H1 (cell line): ENCODE results near the gene SNX17. TPM values are rescaled to one million over a fixed set of nuclear protein-coding genes. Genes with fewer than 3 reads are reported as not detected.

Experiments used
- CTCF ChIA-PET: fragments of 300-600 bp; sonication (Branson Sonifier 250); formaldehyde crosslinking; loops from one replicate; lab custom pipeline; 2021; ENCODE audit not compliant: partially characterized antibody; lab: Charles Lee
- POLR2A ChIA-PET: fragments of 300-600 bp; sonication (Branson Sonifier 250); formaldehyde crosslinking; loops from one replicate; lab custom pipeline; 2021; ENCODE audit warnings: inconsistent platforms; ENCODE audit not compliant: partially characterized antibody; lab: Charles Lee
- DNase-seq, 2 experiments: peaks; one replicate each; pipeline versions ENCODE4 v3.0.0 to v3.0.0-alpha.2; 2010 to 2022; ENCODE audit warnings: low spot score in 2 of 2, low read depth in 1 of 2, mixed read lengths in 1 of 2
- FAIRE-seq: peaks from 2 replicates; lab custom pipeline; 2011; peaks lifted over from hg19 to GRCh38; lab: Jason Lieb, UNC
- H2AFZ ChIP-seq: 2 replicates; pipeline ENCODE4 v1.8.1; 2012; ENCODE audit warnings: low read length, inconsistent platforms
- H2AK5ac ChIP-seq: 2 replicates; pipeline ENCODE4 v1.6.1; 2013; ENCODE audit warnings: low read depth, low read length
- H2BK120ac ChIP-seq: replicated peaks from 2 replicates; pipeline ENCODE3; 2013; ENCODE audit warnings: low read depth, low read length, inconsistent platforms
- H2BK12ac ChIP-seq: 2 replicates; pipeline ENCODE4 v1.6.1; 2013; ENCODE audit warnings: low read depth, low read length
- H2BK15ac ChIP-seq: 2 replicates; pipeline ENCODE4 v1.6.1; 2013; ENCODE audit warnings: low read length
- H2BK20ac ChIP-seq: 2 replicates; pipeline ENCODE4 v1.6.1; 2013; ENCODE audit warnings: low read length
- H2BK5ac ChIP-seq: 2 replicates; pipeline ENCODE4 v1.6.1; 2013; ENCODE audit warnings: low read depth, low read length
- H3K14ac ChIP-seq: 2 replicates; pipeline ENCODE4 v1.6.1; 2013; ENCODE audit warnings: inconsistent platforms; ENCODE audit not compliant: insufficient read length
- H3K18ac ChIP-seq: 2 replicates; pipeline ENCODE4 v1.6.1; 2013; ENCODE audit warnings: low read length; ENCODE audit errors: extremely low read depth
- H3K23ac ChIP-seq: 2 replicates; pipeline ENCODE4 v1.6.1; 2013; ENCODE audit warnings: inconsistent platforms; ENCODE audit not compliant: insufficient read length
- H3K23me2 ChIP-seq: 2 replicates; pipeline ENCODE4 v1.6.1; 2013; ENCODE audit warnings: low read depth, low read length
- H3K27ac ChIP-seq: 2 replicates; pipeline ENCODE4 v1.6.1; 2011; ENCODE audit warnings: low read depth, low read length, inconsistent platforms
- H3K27me3 ChIP-seq, 4 experiments: replicated peaks in 1 of 4; 1 replicate in 1 of 4; 2 replicates in 3 of 4; pipeline versions ENCODE4 v1.6.1 to v1.8.1; 2011 to 2013; ENCODE audit warnings: low read length in 3 of 4, mild to moderate bottlenecking in 3 of 4, inconsistent platforms in 2 of 4, mixed read lengths in 2 of 4, moderate library complexity in 1 of 4; ENCODE audit not compliant: control insufficient read depth in 3 of 4, insufficient read depth in 3 of 4; ENCODE audit errors: extremely low read depth in 1 of 4
- H3K36me3 ChIP-seq, 4 experiments: 2 replicates each; pipeline versions ENCODE4 v1.6.1 to v1.8.1; 2011 to 2013; ENCODE audit warnings: mild to moderate bottlenecking in 4 of 4, low read length in 3 of 4, moderate library complexity in 2 of 4, control low read depth in 1 of 4, inconsistent platforms in 1 of 4; ENCODE audit not compliant: insufficient read depth in 4 of 4, control insufficient read depth in 2 of 4
- H3K4ac ChIP-seq: replicated peaks from 2 replicates; pipeline ENCODE3; 2013; ENCODE audit warnings: low read length, low read depth, mixed read lengths, inconsistent platforms; ENCODE audit not compliant: insufficient read length
- H3K4me1 ChIP-seq, 4 experiments: replicated peaks in 1 of 4; 1 replicate in 1 of 4; 2 replicates in 3 of 4; pipeline versions ENCODE4 v1.6.1 to v1.8.1; 2011 to 2013; ENCODE audit warnings: low read length in 3 of 4, inconsistent platforms in 2 of 4, mixed read lengths in 1 of 4; ENCODE audit not compliant: insufficient read depth in 4 of 4, control insufficient read depth in 3 of 4
- H3K4me2 ChIP-seq, 2 experiments: 2 replicates each; pipeline versions ENCODE4 v1.6.1 to v1.8.1; 2011 to 2013; ENCODE audit warnings: low read depth in 2 of 2, low read length in 2 of 2, control low read depth in 1 of 2, inconsistent platforms in 1 of 2, mild to moderate bottlenecking in 1 of 2; ENCODE audit not compliant: insufficient read depth in 1 of 2
- H3K4me3 ChIP-seq, 4 experiments: fragments of 200-600, 300-600 bp in 1 of 4; sonication (generic), shearing (Covaris generic), sonication (Bioruptor Twin) in 1 of 4; 2 replicates each; pipeline versions ENCODE4 v1.5.1 to v1.8.1; 2011 to 2016; ENCODE audit warnings: low read length in 4 of 4, low read depth in 3 of 4, control low read depth in 2 of 4, inconsistent platforms in 2 of 4, mild to moderate bottlenecking in 2 of 4, mixed read lengths in 1 of 4, moderate library complexity in 1 of 4; ENCODE audit not compliant: insufficient read depth in 2 of 4; ENCODE audit errors: extremely low read depth in 1 of 4
- H3K56ac ChIP-seq: replicated peaks from 2 replicates; pipeline ENCODE3; 2013; ENCODE audit warnings: low read depth, mild to moderate bottlenecking, mixed read lengths, low read length, inconsistent platforms; ENCODE audit not compliant: insufficient read length
- H3K79me1 ChIP-seq: 2 replicates; pipeline ENCODE4 v1.6.1; 2013; ENCODE audit warnings: low read depth, low read length, control low read depth
- H3K79me2 ChIP-seq, 2 experiments: 2 replicates each; pipeline versions ENCODE4 v1.6.1 to v1.8.1; 2012 to 2013; ENCODE audit warnings: low read length in 2 of 2, mild to moderate bottlenecking in 2 of 2, inconsistent platforms in 1 of 2; ENCODE audit not compliant: insufficient read depth in 2 of 2, control insufficient read depth in 1 of 2
- H3K9ac ChIP-seq, 4 experiments: replicated peaks in 1 of 4; 1 replicate in 1 of 4; 2 replicates in 3 of 4; pipeline versions ENCODE4 v1.6.1 to v1.8.1; 2011 to 2013; ENCODE audit warnings: low read depth in 3 of 4, low read length in 3 of 4, control low read depth in 2 of 4, mild to moderate bottlenecking in 2 of 4, moderate library complexity in 2 of 4, inconsistent platforms in 1 of 4; ENCODE audit errors: extremely low read depth in 1 of 4
- H3K9me3 ChIP-seq, 2 experiments: 2 replicates each; pipeline versions ENCODE4 v1.6.1 to v1.8.1; 2012 to 2013; ENCODE audit warnings: mild to moderate bottlenecking in 2 of 2, moderate library complexity in 2 of 2, control low read depth in 1 of 2, inconsistent platforms in 1 of 2, low read depth in 1 of 2, low read length in 1 of 2, mixed read lengths in 1 of 2; ENCODE audit not compliant: insufficient read depth in 2 of 2
- H4K20me1 ChIP-seq, 2 experiments: replicated peaks in 1 of 2; 2 replicates each; pipeline versions ENCODE3 to v1.8.1; 2011 to 2013; ENCODE audit warnings: inconsistent platforms in 2 of 2, low read length in 2 of 2, mild to moderate bottlenecking in 1 of 2; ENCODE audit not compliant: insufficient read depth in 2 of 2, control insufficient read depth in 1 of 2
- H4K5ac ChIP-seq: 2 replicates; pipeline ENCODE4 v1.6.1; 2013; ENCODE audit warnings: low read length, low read depth, mixed read lengths, inconsistent platforms; ENCODE audit not compliant: insufficient read length
- H4K8ac ChIP-seq: 2 replicates; pipeline ENCODE4 v1.8.0; 2013; ENCODE audit warnings: mild to moderate bottlenecking, moderate library complexity, low read length, inconsistent platforms; ENCODE audit not compliant: insufficient read depth; ENCODE audit errors: extremely low read depth
- H4K91ac ChIP-seq: replicated peaks from 2 replicates; pipeline ENCODE3; 2013; ENCODE audit warnings: low read length, mixed read lengths, inconsistent platforms; ENCODE audit not compliant: insufficient read length
- EP300 ChIP-seq, 2 experiments: IDR thresholded peaks; 1 replicate in 1 of 2; 2 replicates in 1 of 2; pipeline ENCODE4 v1.6.1; 2011 to 2012; ENCODE audit warnings: low read depth in 2 of 2, low read length in 2 of 2, mild to moderate bottlenecking in 2 of 2, borderline replicate concordance in 1 of 2, inconsistent platforms in 1 of 2, moderate library complexity in 1 of 2
- GTF2F1 ChIP-seq: IDR thresholded peaks from 2 replicates; pipeline ENCODE4 v1.6.1; 2012; ENCODE audit warnings: low read depth, low read length, improper control_type of control experiment, borderline replicate concordance
- JUND ChIP-seq: IDR thresholded peaks from 2 replicates; pipeline ENCODE4 v1.6.1; 2011; ENCODE audit warnings: mild to moderate bottlenecking, improper control_type of control experiment, low read length
- NRF1 ChIP-seq: IDR thresholded peaks from 2 replicates; pipeline ENCODE4 v1.6.1; 2011; ENCODE audit warnings: mild to moderate bottlenecking, low read depth, low read length, improper control_type of control experiment
- POLR2A ChIP-seq, 2 experiments: IDR thresholded peaks; 1 replicate in 1 of 2; 2 replicates in 1 of 2; pipeline ENCODE4 v1.6.1; 2011; ENCODE audit warnings: low read depth in 2 of 2, low read length in 2 of 2, mild to moderate bottlenecking in 2 of 2; ENCODE audit errors: control extremely low read depth in 1 of 2
- RAD21 ChIP-seq, 2 experiments: IDR thresholded peaks in 1 of 2; conservative IDR thresholded peaks in 1 of 2; 2 replicates each; pipeline ENCODE4 v1.6.1; 2011; ENCODE audit warnings: low read depth in 2 of 2, low read length in 2 of 2, improper control_type of control experiment in 1 of 2, inconsistent platforms in 1 of 2, mild to moderate bottlenecking in 1 of 2, moderate library complexity in 1 of 2
- SP2 ChIP-seq: IDR thresholded peaks from 2 replicates; pipeline ENCODE4 v1.6.1; 2012; ENCODE audit warnings: mild to moderate bottlenecking, low read length, inconsistent platforms
- SP4 ChIP-seq: IDR thresholded peaks from 2 replicates; pipeline ENCODE4 v1.6.1; 2012; ENCODE audit warnings: low read length, inconsistent platforms
- TAF7 ChIP-seq: optimal IDR thresholded peaks from 2 replicates; pipeline ENCODE3; 2011; ENCODE audit warnings: low read depth, mild to moderate bottlenecking, inconsistent platforms, low read length, moderate library complexity, borderline replicate concordance
- WGBS, 2 experiments: shearing (Covaris generic) in 1 of 2; methylation state at CpG; one replicate each; pipeline versions ENCODE4 v1.1.6 to v1.1.7; 2013 to 2015; ENCODE audit warnings: low lambda C conversion rate in 2 of 2, mixed read lengths in 2 of 2, inconsistent platforms in 1 of 2, low coverage in 1 of 2, missing lambda C conversion rate in 1 of 2; ENCODE audit not compliant: insufficient replicate concordance in 2 of 2, insufficient coverage in 1 of 2, insufficient read length in 1 of 2; ENCODE audit errors: extremely low coverage in 1 of 2, missing lambda C conversion rate in 1 of 2; 5-methylcytosine and 5-hydroxymethylcytosine counted together
- polyA plus RNA-seq, 7 experiments: library from polyadenylated mRNA; depleted of rRNA in 3 of 7; stranded (reverse) in 5 of 7; unstranded in 2 of 7; fragments of >200 nt in 5 of 7; fragments of 200-250 nt in 2 of 7; gene quantifications; 1 replicate in 5 of 7; 2 replicates in 1 of 7; 4 replicates in 1 of 7; pipeline versions ENCODE4 v1.2.1 to v1.2.3, GENCODE V29; 2011 to 2013; ENCODE audit warnings: missing spikeins in 2 of 7, mixed read lengths in 2 of 7
- total RNA-seq: library from RNA; stranded (reverse); fragmentation: NEBNext Ultra II Directional; extraction: Animal tissue kit (Norgen Biotek cat#: 25700); gene quantifications from 2 replicates; pipeline ENCODE4 v1.2.1, GENCODE V29; 2021

SNX17 gene
- total and polyA plus RNA-seq, 2 of the 8 experiments (the other 6 are each of a cell fraction or from before 2014, with no cell fraction given): 54.9 to 66.2 TPM

- peaks cover 5 to 13% (median 10%) of the 10 kb centered on the region in 4 experiments; a peak in 7 of 8 replicates for H3K36me3 ChIP-seq
- no peak overlapping the region for H3K4me3 ChIP-seq
- no peak for TF ChIP-seq RAD21 (IDR thresholded peaks at IDR 0.05 in 1 of 2, conservative IDR thresholded peaks at IDR 0.05 in 1 of 2; ENCODE audit: low read depth in 2 of 2, low read length in 2 of 2)
- no peak for TF ChIP-seq NRF1
- no peak for TF ChIP-seq GTF2F1
- no peak for TF ChIP-seq SP2
- no peak for TF ChIP-seq SP4
- TF ChIP-seq EP300 (IDR thresholded peaks at IDR 0.05; ENCODE audit: borderline replicate concordance in 1 of 2, low read depth in 2 of 2, low read length in 2 of 2): no peak
- no peak for TF ChIP-seq JUND
- TF ChIP-seq POLR2A (IDR thresholded peaks at IDR 0.05; ENCODE audit: control extremely low read depth in 1 of 2, low read depth in 2 of 2, low read length in 2 of 2): no peak
- no peak for TF ChIP-seq TAF7
- H3K4me2 ChIP-seq: no peak overlapping the region
- no peak overlapping the region for H3K4ac ChIP-seq
- peaks cover 12 to 87% of the 10 kb centered on the region in 2 experiments for H3K79me2 ChIP-seq
- H3K14ac ChIP-seq: no peak overlapping the region
- no peak overlapping the region for H3K27ac ChIP-seq
- H2BK120ac ChIP-seq: no peak overlapping the region
- H3K23ac ChIP-seq: no peak overlapping the region
- H2BK20ac ChIP-seq: no peak overlapping the region
- H3K18ac ChIP-seq: no peak overlapping the region
- H2BK5ac ChIP-seq: no peak overlapping the region
- no peak overlapping the region for H4K91ac ChIP-seq
- no peak overlapping the region for H2AFZ ChIP-seq
- ChIA-PET CTCF (interaction anchor here (0.9 to 1.5 kb wide), 3 partner anchors 10 to 148 kb away, joined by 3 read pairs; partner anchors contain the start of genes FNDC4 and MPV17), POLR2A (interaction anchor here (0.8 to 2.2 kb wide), 5 partner anchors 9 to 27 kb away, joined by 3 to 6 read pairs (median 3); partner anchors contain the start of genes GTF3C2 and MPV17)
- H4K8ac ChIP-seq: no peak overlapping the region
- no peaks in the 10 kb centered on the region for H3K23me2 ChIP-seq
- no peak overlapping the region for H2BK12ac ChIP-seq
- H4K20me1 ChIP-seq: peaks cover 3 to 15% of the 10 kb centered on the region in 2 experiments
- no peak for FAIRE-seq
- no peak overlapping the region for H2AK5ac ChIP-seq
- no peaks in the 10 kb centered on the region for H3K9me3 ChIP-seq
- no peak for DNase-seq
- H3K79me1 ChIP-seq: no peaks in the 10 kb centered on the region
- no peaks in the 10 kb centered on the region for H3K27me3 ChIP-seq
- H3K4me1 ChIP-seq: no peaks in the 10 kb centered on the region
- no peak overlapping the region for H2BK15ac ChIP-seq
- no peak overlapping the region for H3K56ac ChIP-seq
- H3K9ac ChIP-seq: no peak overlapping the region
- WGBS, 2 experiments: 100% methylated on average over 2 of the region's 2 CpGs; no CpG with 5 or more reads in 1 of the 2 experiments
- H4K5ac ChIP-seq: no peak overlapping the region
Measured at GRCh38 chr2:27347641-27348040, 22.8 kb upstream of the SNX17 start.
